IMR-90 (cell line): ENCODE data around the gene CHL1. TPM values are rescaled to one million over a fixed set of nuclear protein-coding genes. Genes with fewer than 3 reads are reported as not detected.

Experiments
- ATAC-seq: fragments of 200-7000 bp; cut with Tn5 transposase; 2 replicates; pipeline ENCODE4 v1.9.1; 2020; ENCODE audit warnings: low read depth, mild to moderate bottlenecking, moderate library complexity
- BruUV-seq: library from RNA; stranded (reverse); fragments of 400-500 nt; replicated peaks from 2 replicates; lab custom pipeline; 2021; lab: Mats Ljungman, UMichigan
- CTCF ChIA-PET: fragments of 300-600 bp; formaldehyde crosslinking; extraction: SDS; loops from one replicate; lab custom pipeline; 2021; ENCODE audit warnings: antibody characterized with exemption; lab: Yijun Ruan, JAX
- POLR2A ChIA-PET: fragments of 300-600 bp; sonication (Branson Sonifier 250); formaldehyde crosslinking; loops from one replicate; lab custom pipeline; 2022; ENCODE audit warnings: antibody characterized with exemption; ENCODE audit not compliant: unreplicated experiment; lab: Charles Lee
- DNase-seq: peaks from one replicate; pipeline ENCODE4 v3.0.0; 2013
- H2AFZ ChIP-seq: replicated peaks from 2 replicates; pipeline ENCODE3; 2013; ENCODE audit warnings: low read length, mild to moderate bottlenecking; ENCODE audit not compliant: poor library complexity
- H2AK5ac ChIP-seq: 2 replicates; pipeline ENCODE4 v1.6.1; 2013; ENCODE audit warnings: low read depth, low read length, inconsistent platforms
- H2AK9ac ChIP-seq: replicated peaks from 2 replicates; pipeline ENCODE3; 2013; ENCODE audit warnings: mild to moderate bottlenecking, low read depth, low read length, moderate library complexity; ENCODE audit not compliant: poor library complexity
- H2BK120ac ChIP-seq: 2 replicates; pipeline ENCODE4 v1.6.1; 2013; ENCODE audit warnings: low read depth, low read length, inconsistent platforms
- H2BK15ac ChIP-seq: 3 replicates; pipeline ENCODE4 v1.6.1; 2013; ENCODE audit warnings: low read depth, low read length, inconsistent platforms
- H2BK20ac ChIP-seq: 2 replicates; pipeline ENCODE4 v1.6.1; 2013; ENCODE audit warnings: low read depth, mild to moderate bottlenecking, inconsistent platforms, low read length, moderate library complexity
- H2BK5ac ChIP-seq: 2 replicates; pipeline ENCODE4 v1.6.1; 2013; ENCODE audit warnings: mild to moderate bottlenecking, low read depth, low read length, inconsistent platforms; ENCODE audit not compliant: poor library complexity, severe bottlenecking
- H3K14ac ChIP-seq: replicated peaks from 2 replicates; pipeline ENCODE4 v1.6.1; 2013; ENCODE audit warnings: low read depth, low read length, inconsistent platforms
- H3K18ac ChIP-seq: 2 replicates; pipeline ENCODE4 v1.6.1; 2013; ENCODE audit warnings: low read depth, low read length, control low read depth
- H3K23ac ChIP-seq: 2 replicates; pipeline ENCODE4 v1.6.1; 2013; ENCODE audit warnings: low read depth, low read length, inconsistent platforms
- H3K27ac ChIP-seq: 2 replicates; pipeline ENCODE4 v1.5.1; 2013; ENCODE audit warnings: mild to moderate bottlenecking, control low read depth, low read length; ENCODE audit not compliant: insufficient read depth
- H3K27me3 ChIP-seq: 2 replicates; pipeline ENCODE4 v1.6.1; 2013; ENCODE audit warnings: low read length; ENCODE audit not compliant: control insufficient read depth, insufficient read depth
- H3K36me3 ChIP-seq: 2 replicates; pipeline ENCODE4 v1.6.1; 2013; ENCODE audit warnings: low read length, mixed read lengths; ENCODE audit not compliant: control insufficient read depth, insufficient read depth
- H3K4ac ChIP-seq: 2 replicates; pipeline ENCODE4 v1.6.1; 2013; ENCODE audit warnings: low read depth, low read length, inconsistent platforms
- H3K4me1 ChIP-seq: 2 replicates; pipeline ENCODE4 v1.6.1; 2013; ENCODE audit warnings: low read length, mixed read lengths; ENCODE audit not compliant: control insufficient read depth, insufficient read depth
- H3K4me2 ChIP-seq: 2 replicates; pipeline ENCODE4 v1.6.1; 2013; ENCODE audit warnings: low read depth, mild to moderate bottlenecking, control low read depth, low read length, moderate library complexity
- H3K4me3 ChIP-seq: 2 replicates; pipeline ENCODE4 v1.5.1; 2013; ENCODE audit warnings: low read depth, mild to moderate bottlenecking, control low read depth, low read length, moderate library complexity; ENCODE audit not compliant: insufficient read depth
- H3K56ac ChIP-seq: 2 replicates; pipeline ENCODE4 v1.6.1; 2013; ENCODE audit warnings: low read length, inconsistent platforms; ENCODE audit not compliant: insufficient read depth; ENCODE audit errors: extremely low read depth
- H3K79me1 ChIP-seq, 2 experiments: 2 replicates each; pipeline ENCODE4 v1.6.1; 2013; ENCODE audit warnings: low read length in 2 of 2, inconsistent platforms in 1 of 2, low read depth in 1 of 2
- H3K9ac ChIP-seq: 2 replicates; pipeline ENCODE4 v1.6.1; 2013; ENCODE audit warnings: low read depth, low read length, control low read depth
- H3K9me1 ChIP-seq: 2 replicates; pipeline ENCODE4 v1.6.1; 2013; ENCODE audit warnings: low read length, inconsistent platforms; ENCODE audit not compliant: insufficient read depth
- H3K9me3 ChIP-seq: 2 replicates; pipeline ENCODE4 v1.6.1; 2013; ENCODE audit warnings: low read length; ENCODE audit not compliant: control insufficient read depth, insufficient read depth
- H4K20me1 ChIP-seq: 2 replicates; pipeline ENCODE4 v1.6.1; 2013; ENCODE audit warnings: low read length, inconsistent platforms; ENCODE audit not compliant: insufficient read depth
- H4K5ac ChIP-seq: 2 replicates; pipeline ENCODE4 v1.6.1; 2013; ENCODE audit warnings: mild to moderate bottlenecking, low read depth, low read length, control low read depth
- H4K8ac ChIP-seq, 2 experiments: 2 replicates each; pipeline ENCODE4 v1.6.1; 2013; ENCODE audit warnings: low read depth in 2 of 2, low read length in 2 of 2, control low read depth in 1 of 2, inconsistent platforms in 1 of 2
- H4K91ac ChIP-seq: 2 replicates; pipeline ENCODE4 v1.6.1; 2013; ENCODE audit warnings: low read depth, low read length, inconsistent platforms; ENCODE audit not compliant: insufficient read depth
- BHLHE40 ChIP-seq: fragments of 150-350 bp; IDR thresholded peaks from 2 replicates; pipeline ENCODE4 v1.6.1; 2016; ENCODE audit warnings: mild to moderate bottlenecking, low read depth, low read length
- CEBPB ChIP-seq: IDR thresholded peaks from 2 replicates; pipeline ENCODE4 v1.6.1; 2012; ENCODE audit warnings: low read depth, low read length, improper control_type of control experiment
- CHD1 ChIP-seq: IDR thresholded peaks from 2 replicates; pipeline ENCODE4 v1.6.1; 2012; ENCODE audit warnings: low read depth, low read length, improper control_type of control experiment
- CTCF ChIP-seq: conservative IDR thresholded peaks from 2 replicates; pipeline ENCODE4 v1.5.1; 2012; ENCODE audit warnings: mild to moderate bottlenecking, low read depth, low read length, improper control_type of control experiment
- ELK1 ChIP-seq: fragments of 150-350 bp; IDR thresholded peaks from 2 replicates; pipeline ENCODE4 v1.6.1; 2016; ENCODE audit warnings: low read depth, mild to moderate bottlenecking, low read length, moderate library complexity, borderline replicate concordance
- FOS ChIP-seq: fragments of 150-350 bp; IDR thresholded peaks from 2 replicates; pipeline ENCODE4 v1.6.1; 2016; ENCODE audit warnings: low read depth, low read length
- MAFK ChIP-seq: IDR thresholded peaks from 2 replicates; pipeline ENCODE4 v1.6.1; 2012; ENCODE audit warnings: low read depth, low read length, improper control_type of control experiment
- MAZ ChIP-seq: IDR thresholded peaks from 2 replicates; pipeline ENCODE4 v1.6.1; 2012; ENCODE audit warnings: low read depth, mild to moderate bottlenecking, low read length, improper control_type of control experiment, moderate library complexity, borderline replicate concordance
- MXI1 ChIP-seq: IDR thresholded peaks from 2 replicates; pipeline ENCODE4 v1.6.1; 2012; ENCODE audit warnings: low read depth, mild to moderate bottlenecking, low read length, moderate library complexity, borderline replicate concordance
- NFE2L2 ChIP-seq: fragments of 150-350 bp; IDR thresholded peaks from 2 replicates; pipeline ENCODE4 v1.6.1; 2016; ENCODE audit warnings: low read depth, mild to moderate bottlenecking, low read length
- POLR2A ChIP-seq: IDR thresholded peaks from 2 replicates; pipeline ENCODE4 v1.6.1; 2012; ENCODE audit warnings: mild to moderate bottlenecking, low read depth, low read length
- RAD21 ChIP-seq: IDR thresholded peaks from 2 replicates; pipeline ENCODE4 v1.6.1; 2012; ENCODE audit warnings: low read length, improper control_type of control experiment
- RCOR1 ChIP-seq: IDR thresholded peaks from 2 replicates; pipeline ENCODE4 v1.6.1; 2012; ENCODE audit warnings: mild to moderate bottlenecking, low read length, improper control_type of control experiment; ENCODE audit not compliant: insufficient replicate concordance
- RFX5 ChIP-seq: IDR thresholded peaks from 2 replicates; pipeline ENCODE4 v1.8.0; 2012; ENCODE audit warnings: low read depth, mild to moderate bottlenecking, low read length, moderate library complexity
- SMC3 ChIP-seq: fragments of 150-350 bp; IDR thresholded peaks from 2 replicates; pipeline ENCODE4 v1.6.1; 2016; ENCODE audit warnings: low read depth, mild to moderate bottlenecking, antibody characterized with exemption, low read length, moderate library complexity
- USF2 ChIP-seq: fragments of 150-350 bp; IDR thresholded peaks from 2 replicates; pipeline ENCODE4 v1.6.1; 2017; ENCODE audit warnings: mild to moderate bottlenecking, antibody characterized with exemption, low read length, low read depth
- WGBS, 2 experiments: methylation state at CpG; one replicate each; pipeline versions ENCODE4 v1.1.5 to v1.1.7; 2013; ENCODE audit warnings: missing lambda C conversion rate in 2 of 2; ENCODE audit not compliant: insufficient read length in 1 of 2; ENCODE audit errors: extremely low coverage in 2 of 2; 5-methylcytosine and 5-hydroxymethylcytosine counted together
- dilution Hi-C: fragments of 300-500 bp; cut with HindIII; formaldehyde crosslinking; loops from one replicate; pipeline ENCODE4 v1.14.3; 2018; ENCODE audit warnings: low sequenced_read_pairs; ENCODE audit not compliant: unreplicated experiment
- in situ Hi-C: fragments of 300-500 bp; cut with MboI; formaldehyde crosslinking; loops from 3 replicates; pipeline ENCODE4 v1.14.3; 2019; ENCODE audit warnings: low sequenced_read_pairs, inconsistent platforms, mixed read lengths
- intact Hi-C: fragments of 100-400 bp; cut with micrococcal nuclease; formaldehyde crosslinking; loops from 2 replicates; pipeline ENCODE4 v1.10.0; 2022
- polyA plus RNA-seq, 3 experiments: library from polyadenylated mRNA; depleted of rRNA; stranded (reverse); fragments of >200 nt; gene quantifications; 2 replicates each; pipeline ENCODE4 v1.2.3, GENCODE V29; 2012; ENCODE audit warnings: low replicate concordance in 1 of 3
- total RNA-seq: library from RNA; depleted of rRNA; stranded (reverse); fragments of >200 nt; gene quantifications from 2 replicates; pipeline ENCODE4 v1.2.3, GENCODE V29; 2012

Gene CHL1
- total and polyA plus RNA-seq, 2 of the 4 experiments (the other 2 are of a cell fraction): 0.38 to 1.6 TPM

DNA sequence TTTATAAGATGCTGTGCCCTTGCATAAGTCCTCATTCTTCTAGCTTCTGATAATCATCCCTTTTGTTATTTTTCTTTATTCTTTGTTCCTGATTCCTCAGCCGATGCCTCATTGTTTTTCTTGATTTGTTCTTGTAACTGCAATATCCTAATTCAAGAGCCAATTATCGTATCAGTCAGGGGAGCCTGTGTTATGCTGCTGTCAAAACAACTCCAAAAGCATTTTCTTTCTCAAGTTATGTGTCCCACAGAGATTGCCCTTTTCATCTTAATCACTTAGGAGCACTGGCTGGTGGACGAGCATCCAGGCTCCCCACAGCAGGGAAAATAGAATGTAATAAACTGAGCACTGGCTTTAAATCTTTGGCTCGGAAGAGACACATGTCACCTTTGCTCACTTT, 207.3 kb downstream of the CHL1 start:
- Histone ChIP-seq H2BK5ac (no peak overlapping the region), H3K4me3 (no peak overlapping the region), H3K18ac (no peak overlapping the region), H4K8ac (no peak overlapping the region), H3K27me3 (no peaks in the 10 kb centered on the region), H3K4me2 (no peak overlapping the region), H3K9ac (no peak overlapping the region), H3K4ac (no peak overlapping the region), H2BK15ac (no peak overlapping the region), H4K5ac (no peak overlapping the region), H2AK5ac (no peak overlapping the region), H2AK9ac (no peak overlapping the region), H3K79me1 (no peaks in the 10 kb centered on the region), H3K27ac (no peak overlapping the region), H4K91ac (no peak overlapping the region), H2AFZ (no peak overlapping the region), H3K9me3 (no peaks in the 10 kb centered on the region), H3K4me1 (no peaks in the 10 kb centered on the region), H3K9me1 (no peaks in the 10 kb centered on the region), H2BK120ac (no peak overlapping the region), H4K20me1 (no peaks in the 10 kb centered on the region), H3K23ac (no peak overlapping the region), H3K36me3 (no peaks in the 10 kb centered on the region), H3K56ac (no peak overlapping the region), H3K14ac (no peak overlapping the region), H2BK20ac (no peak overlapping the region)
- BruUV-seq: no TSS peak
- no peak for DNase-seq
- WGBS, 2 experiments: 70% methylated on average over 2 of the region's 4 CpGs; no CpG with 5 or more reads in 1 of the 2 experiments
- CTCF ChIA-PET: interaction anchor here (0.8 kb wide), 1 partner anchor 9 kb away, joined by 3 read pairs; no protein-coding TSS in a partner anchor
- intact Hi-C loops: no loop called here
- POLR2A ChIA-PET: no interaction called here
- no peak for ATAC-seq
- dilution Hi-C loops: no loop called here
- TF ChIP-seq MAZ: no peak
- no peak for TF ChIP-seq SMC3
- TF ChIP-seq NFE2L2: no peak
- TF ChIP-seq BHLHE40: no peak
- TF ChIP-seq RFX5: no peak
- TF ChIP-seq FOS: no peak
- no peak for TF ChIP-seq RCOR1
- TF ChIP-seq CTCF: no peak
- no peak for TF ChIP-seq USF2
- TF ChIP-seq CEBPB: no peak
- TF ChIP-seq RAD21: no peak
- TF ChIP-seq CHD1: no peak
- TF ChIP-seq POLR2A: no peak
- TF ChIP-seq MAFK: no peak
- no peak for TF ChIP-seq MXI1
- TF ChIP-seq ELK1: no peak
- in situ Hi-C loops: no loop called here
